Astrocyte (in vitro differentiated cells and primary cell): ENCODE data around the gene PGAM2.
"Not testable (repeated sequence)": the region's sequence is repeated elsewhere in the genome, so short reads cannot be mapped to it uniquely, and the experiment has no call there.

Experiments
- CTCF ChIP-seq: IDR thresholded peaks from 2 replicates; pipeline ENCODE4 v1.5.1; 2011; ENCODE audit warnings: low read depth, mild to moderate bottlenecking, inconsistent platforms, low read length, moderate library complexity; ENCODE audit not compliant: insufficient read depth
- EZH2 ChIP-seq: IDR thresholded peaks from 2 replicates; pipeline ENCODE4 v1.6.1; 2012; ENCODE audit warnings: mild to moderate bottlenecking, low read length, inconsistent platforms; ENCODE audit not compliant: insufficient read depth

GRCh38 chr7:44040493-44040891 is 24.9 kb downstream of the PGAM2 start:
- not testable (repeated sequence) for TF ChIP-seq CTCF
- peak; percentile 18 for TF ChIP-seq EZH2
